ENCODE results near the gene DHX8.
"Not testable (repeated sequence)": the region's sequence is repeated elsewhere in the genome, so short reads cannot be mapped to it uniquely, and the experiment has no call there.

Gene DHX8

DNA sequence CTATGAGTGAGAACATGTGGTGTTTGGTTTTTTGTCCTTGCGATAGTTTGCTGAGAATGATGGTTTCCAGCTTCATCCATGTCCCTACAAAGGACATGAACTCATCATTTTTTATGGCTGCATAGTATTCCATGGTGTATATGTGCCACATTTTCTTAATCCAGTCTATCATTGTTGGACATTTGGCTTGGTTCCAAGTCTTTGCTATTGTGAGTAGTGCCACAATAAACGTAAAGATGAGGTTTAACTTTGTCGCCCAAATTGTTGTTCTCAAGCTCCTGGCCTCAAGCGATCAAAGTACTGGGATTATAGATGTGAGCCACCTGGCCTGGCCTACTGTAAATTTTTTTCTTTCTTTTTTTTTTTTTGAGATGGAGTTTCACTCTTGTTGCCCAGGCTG, 21.2 kb upstream of the DHX8 start:
- DNase-seq: not testable (repeated sequence)

DNA sequence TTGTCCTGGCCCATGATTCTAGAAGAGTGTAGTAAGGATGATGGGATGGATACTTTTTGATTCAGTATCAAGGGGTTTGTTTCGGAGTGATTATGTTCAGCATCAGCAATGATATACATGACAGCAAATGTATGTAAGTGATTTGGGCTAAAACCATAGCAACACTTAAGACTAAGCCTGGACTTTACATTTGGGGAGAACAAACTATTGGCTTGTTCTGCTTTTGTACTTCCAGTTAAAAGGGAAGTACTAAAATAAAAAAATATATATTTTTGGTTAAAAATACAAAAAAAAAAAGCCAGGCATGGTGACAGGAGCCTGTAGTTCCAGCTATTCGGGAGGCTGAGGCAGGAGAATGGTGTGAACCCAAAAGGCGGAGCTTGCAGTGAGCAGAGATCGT, 20.5 kb upstream of the DHX8 start:
- no peak for DNase-seq

DNA sequence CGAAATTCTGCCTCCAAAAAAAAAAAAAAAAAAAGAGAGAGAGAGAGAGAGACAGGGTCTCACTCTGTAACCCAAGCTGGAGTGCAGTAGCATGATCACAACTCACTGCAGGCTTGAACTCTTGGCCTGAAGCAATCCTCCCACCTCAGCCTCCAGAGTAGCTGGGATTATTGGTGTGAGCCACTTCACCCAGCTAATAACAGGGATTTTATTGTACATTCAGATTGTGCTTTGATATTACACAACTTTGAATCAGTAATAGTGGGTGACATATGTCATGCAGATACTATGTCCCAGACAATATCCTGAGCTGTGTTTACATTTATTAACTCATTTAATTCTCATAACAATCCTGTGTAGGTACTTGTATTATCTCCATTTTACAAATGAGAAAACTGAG, 19.7 kb upstream of the DHX8 start:
- no peak for DNase-seq

DNA sequence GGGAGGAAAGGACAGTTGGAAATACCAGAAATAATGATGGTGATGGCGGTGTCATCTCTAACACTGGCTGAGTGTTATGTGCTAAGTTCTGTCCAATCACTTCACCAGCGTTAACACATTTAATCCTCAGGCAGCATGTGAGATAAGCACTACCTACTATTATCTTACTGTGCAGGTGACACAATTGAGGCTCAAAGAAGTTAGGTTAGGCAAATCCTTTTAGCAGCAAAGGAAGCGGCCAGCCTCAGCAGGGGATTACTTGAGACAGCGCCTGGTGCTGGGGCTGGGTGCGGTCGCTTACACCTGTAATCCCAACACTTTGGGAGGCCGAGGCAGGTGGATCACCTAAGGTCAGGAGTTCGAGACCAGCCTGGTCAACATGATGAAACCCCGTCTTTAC, 18.7 kb upstream of the DHX8 start:
- DNase-seq: no peak

DNA sequence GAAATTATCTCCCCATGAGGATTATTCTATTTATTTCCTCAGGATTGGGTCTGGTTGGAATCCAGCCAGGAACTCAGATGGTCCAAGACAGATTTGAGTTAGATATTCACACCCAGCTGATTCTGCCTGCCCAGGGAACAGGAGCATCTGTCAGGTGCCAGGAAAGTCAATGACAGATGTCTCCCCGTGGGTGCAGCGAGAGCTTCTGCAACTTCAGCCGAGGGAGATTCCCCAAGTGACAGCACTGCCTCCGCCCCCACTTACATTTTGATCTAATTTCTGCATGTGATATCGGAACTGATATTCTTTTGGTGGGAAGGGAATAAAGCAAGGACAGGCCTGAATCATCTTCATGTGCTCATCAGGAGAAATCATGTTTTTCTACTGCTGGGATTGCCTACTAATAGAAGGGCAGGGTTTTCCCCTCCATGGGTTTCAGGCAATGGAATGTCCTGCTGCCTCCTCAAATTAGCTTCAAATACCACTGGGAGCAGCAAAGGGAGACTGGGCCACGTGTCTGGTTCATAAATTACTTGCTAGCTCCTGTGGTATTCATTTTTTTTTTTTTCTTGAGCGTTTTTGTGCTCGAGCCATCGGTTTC, 15.7 kb upstream of the DHX8 start:
- DNase-seq: no peak

DNA sequence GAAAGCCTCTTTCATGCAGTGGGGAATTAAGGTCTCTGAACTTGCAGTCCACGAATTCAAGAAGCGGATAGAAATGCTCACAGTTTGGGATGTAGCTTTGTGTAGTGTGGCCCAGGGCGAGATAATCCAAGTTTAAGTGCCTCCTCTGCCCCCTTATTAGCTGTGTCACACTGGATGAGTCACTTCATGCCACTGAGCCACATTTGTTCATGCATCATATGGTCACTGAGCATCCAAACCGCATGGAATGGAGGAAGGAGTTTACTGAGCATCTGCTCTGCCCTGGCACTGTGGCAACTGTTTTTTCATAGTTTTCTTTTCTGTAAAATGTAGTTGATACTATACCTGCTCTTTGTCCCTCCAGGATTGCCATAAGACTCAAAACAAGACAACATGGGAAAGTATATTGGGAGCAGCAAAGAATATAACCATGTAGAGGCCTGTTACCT, 15.1 kb upstream of the DHX8 start:
- DNase-seq: no peak

DNA sequence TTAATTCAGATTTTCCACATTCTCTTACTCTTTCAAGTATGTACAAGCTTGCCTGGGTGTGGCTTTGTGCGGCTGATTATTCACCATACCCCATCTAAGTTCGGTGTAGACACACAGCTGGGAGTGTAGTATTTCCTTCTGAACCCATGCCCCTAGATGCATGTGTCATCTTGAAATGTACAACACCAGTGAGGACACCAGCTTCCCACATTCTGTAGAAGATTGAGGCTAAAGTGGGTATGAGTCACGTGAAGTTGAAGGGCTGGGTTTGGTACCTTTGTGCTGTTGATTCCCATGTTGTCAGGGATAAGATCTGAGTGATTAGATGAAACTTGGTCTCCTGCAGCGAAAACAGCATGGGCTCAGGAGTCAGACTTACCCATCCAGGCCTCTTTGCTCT, 14.6 kb upstream of the DHX8 start:
- DNase-seq: no peak

DNA sequence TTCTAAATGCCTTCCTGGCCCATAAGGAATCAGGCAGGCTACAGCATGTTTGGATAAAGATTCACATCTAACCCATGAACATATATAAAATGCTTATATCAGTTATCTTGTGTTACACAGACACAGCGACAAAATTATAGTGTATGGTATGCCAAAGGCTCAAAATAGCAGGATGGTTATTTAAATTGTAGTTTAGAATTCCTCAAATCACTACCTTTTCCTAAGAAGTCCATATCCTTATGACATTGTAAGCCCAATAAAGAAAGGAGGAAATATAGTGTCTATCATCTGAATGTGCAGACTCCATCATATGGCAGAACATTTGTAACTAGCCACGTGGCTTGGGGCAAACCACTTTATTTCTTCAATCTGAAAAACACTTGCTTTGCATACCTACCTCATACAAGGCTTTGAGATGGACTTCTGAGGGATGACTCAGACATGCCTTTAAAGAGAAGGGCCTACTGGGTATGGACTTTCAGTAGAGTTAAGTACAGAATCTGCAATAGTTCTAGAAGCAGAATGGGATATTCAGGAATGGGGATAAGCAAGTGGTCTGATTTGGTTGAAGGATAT, 12.1 kb upstream of the DHX8 start:
- no peak for DNase-seq

DNA sequence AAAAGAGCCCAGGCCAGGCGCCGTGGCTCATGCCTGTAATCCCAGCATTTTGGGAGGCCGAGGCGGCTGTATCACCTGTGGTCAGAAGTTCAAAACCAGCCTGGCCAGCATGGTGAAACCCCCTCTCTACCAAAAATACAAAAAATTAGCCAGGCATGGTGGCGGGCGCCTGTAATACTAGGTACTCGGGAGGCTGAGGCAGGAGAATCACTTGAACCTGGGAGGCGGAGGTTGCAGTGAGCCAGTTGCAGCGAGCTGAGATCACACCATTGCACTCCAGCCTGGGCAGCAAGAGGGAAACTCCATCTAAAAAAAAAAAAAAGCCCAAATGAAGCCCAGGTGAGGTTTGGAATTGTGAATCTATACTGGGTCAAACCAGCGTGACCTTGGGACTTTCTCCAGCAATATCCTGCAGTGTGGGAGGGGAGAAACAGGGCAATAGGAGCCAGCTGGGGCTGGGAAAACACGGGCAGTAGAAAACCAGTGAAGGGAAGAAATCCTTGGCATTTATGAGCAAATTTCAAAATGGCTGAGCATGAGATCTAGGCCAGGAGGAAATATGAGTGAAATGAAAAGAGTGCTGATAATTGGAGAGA, 8.2 kb upstream of the DHX8 start:
- DNase-seq: no peak

DNA sequence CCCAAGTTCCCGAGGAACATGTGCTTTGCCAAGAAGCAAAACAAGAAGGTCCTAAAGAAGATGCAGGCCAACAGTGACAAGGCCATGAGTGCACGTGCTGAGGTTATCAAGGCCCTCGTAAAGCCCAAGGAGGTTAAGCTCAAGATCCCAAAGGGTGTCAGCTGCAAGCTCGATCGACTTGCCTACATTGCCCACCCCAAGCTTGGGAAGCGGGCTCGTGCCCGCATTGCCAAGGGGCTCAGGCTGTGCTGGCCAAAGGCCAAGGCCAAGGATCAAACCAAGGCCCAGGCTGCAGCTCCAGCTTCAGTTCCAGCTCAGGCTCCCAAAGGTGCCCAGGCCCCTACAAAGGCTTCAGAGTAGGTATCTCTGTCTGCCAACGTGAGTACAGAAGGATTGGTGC, 7.5 kb upstream of the DHX8 start:
- DNase-seq: not testable (repeated sequence)

DNA sequence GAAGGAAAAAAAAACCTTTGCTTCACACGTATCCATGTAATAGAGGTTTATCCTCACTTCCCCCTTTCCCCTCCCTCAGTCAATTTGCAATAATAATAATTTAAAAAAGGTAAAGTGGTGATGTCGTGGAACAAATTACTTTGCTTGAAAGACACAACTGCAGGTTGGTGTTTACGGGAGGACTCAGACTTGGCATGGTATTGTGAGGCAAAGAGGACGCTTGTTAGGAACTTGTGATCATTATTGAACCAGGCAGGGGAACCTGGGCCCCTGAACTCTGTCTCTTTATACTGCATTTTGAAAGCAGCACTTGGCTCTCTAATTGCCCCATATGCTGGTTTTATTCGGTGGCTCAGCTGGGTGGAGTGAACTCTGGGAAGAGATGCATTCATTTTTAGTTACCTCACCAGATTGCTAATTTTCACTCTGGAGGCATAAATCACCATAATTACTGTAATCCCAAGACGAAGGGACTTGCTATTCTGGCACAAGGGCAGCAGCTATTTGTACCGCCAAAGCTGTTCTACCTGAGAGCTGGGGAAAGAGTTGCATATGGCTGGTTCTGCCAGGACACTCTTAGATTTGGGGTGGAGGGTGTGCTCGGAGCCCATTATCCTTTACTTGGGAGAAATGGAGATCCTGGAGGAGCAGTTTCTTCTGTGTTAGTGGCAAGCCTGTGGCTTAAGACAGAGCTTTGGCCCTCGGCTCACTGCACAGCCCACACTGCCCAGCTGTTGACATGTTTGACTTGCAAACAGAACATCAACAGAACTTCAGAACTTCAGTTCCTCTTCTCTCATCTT, 5.7 kb upstream of the DHX8 start:
- no peak for DNase-seq

DNA sequence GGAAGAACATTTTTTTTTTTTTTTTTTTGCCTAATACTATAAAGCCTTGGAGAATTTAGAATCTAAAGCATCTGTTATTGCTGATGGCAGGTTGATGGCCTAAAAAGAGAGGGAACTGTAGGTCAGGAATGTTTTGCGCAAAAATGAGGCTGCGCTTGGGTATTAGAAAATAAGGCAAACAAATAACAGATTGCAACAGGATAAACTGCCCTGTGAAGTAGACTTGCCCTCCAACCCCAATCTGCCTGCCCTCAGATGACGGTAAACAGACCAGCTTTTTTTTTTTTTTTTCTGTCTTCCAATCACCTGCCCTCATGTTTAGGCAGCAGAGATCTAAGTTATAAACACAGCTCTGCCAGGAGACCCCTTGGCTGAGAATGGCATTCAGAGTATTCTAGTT, 3.8 kb upstream of the DHX8 start:
- DNase-seq: no peak

DNA sequence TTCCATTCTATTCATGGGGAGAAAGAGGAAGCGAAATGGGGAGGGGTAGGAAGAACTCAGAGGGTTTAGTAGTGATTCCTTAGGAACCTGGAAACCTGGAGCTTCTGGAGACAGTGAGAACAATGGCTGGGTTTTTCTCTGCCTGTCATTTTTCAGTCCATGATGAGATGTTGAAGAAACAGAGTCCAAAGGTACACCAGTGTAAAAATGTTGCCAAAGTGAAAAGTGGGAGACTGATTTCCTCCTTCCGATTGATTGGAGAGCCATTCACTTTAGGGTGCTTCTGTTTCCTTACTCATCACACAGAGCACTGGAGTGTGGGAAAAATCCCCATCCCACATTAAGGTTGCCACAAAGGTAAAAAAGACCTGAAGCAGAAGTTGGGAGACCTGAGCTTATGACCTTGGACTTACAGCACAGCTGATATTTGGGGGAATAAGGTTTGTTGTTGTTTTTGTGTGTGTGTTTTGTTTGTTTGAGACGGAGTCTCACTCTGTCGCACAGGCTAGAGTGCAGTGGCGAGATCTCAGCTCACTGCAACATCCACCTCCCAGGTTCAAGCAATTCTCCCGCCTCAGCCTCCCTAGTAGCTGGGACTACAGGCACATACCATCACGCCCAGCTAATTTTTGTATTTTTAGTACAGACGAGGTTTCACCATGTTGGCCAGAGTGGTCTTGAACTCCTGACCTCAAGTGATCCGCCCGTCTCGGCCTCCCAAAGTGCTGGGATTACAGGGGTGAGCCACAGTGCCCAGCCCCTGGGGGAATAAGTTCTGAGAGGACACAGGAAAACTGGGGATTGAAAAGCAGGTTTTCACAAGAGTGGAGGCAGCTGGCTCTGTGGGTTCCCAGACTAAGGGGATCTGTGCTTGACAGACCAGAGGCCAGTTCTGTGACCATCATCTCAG, 1.4 kb upstream of the DHX8 start:
- no peak for DNase-seq

DNA sequence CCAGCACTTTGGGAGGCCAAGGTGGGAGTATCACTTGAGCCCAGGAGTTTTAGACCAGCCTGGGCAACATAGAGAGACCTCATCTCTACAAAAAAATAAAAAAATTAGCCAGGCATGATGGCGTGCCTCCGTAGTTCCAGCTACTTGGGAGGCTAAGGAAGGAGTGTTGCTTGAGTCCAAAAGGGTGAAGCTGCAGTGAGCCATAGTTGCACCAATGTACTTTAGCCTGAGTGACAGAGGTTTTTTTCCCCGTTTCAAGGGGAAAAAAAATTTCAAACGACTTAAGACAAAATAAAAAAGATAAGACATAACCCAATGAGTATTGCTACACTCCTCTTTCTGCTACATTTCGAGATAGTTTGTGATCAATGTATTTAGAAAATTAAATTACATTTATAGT, 6.8 kb downstream of the DHX8 start:
- no peak for DNase-seq

DNA sequence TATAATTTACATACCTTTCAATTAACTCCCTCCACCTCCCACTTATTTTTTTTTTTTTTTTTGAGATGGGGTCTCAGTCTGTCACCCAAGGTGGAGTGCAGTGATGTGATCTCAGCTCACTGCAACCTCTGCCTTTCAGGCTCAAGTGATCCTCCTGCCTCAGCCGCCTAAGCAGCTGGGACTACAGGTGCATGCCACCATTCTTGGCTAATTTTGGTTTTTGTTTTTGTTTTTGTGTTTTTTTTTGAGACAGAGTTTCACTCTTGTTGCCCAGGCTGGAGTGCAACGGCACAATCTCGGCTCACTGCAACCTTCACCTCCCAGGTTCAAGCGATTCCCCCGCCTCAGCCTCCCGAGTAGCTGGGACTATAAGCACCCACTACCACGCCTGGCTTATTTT, 25.7 kb downstream of the DHX8 start:
- not testable (repeated sequence) for DNase-seq

DNA sequence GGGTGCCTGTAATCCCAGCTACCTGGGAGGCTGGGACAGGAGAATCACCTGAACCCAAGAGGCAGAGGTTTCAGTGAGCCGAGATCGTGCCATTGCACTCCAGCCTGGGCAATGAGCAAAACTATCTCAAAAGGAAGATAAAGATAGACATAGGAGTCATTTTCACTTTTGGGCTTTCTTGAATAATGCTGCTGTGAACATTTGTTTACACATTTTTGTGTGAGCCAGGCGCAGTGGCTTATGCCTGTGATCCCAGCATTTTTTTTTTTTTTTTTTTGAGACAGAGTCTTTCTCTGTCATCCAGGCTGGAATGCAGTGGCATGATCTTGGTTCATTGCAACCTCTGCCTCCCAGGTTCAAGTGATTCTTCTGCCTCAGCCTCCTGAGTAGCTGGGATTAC, 27.4 kb downstream of the DHX8 start:
- not testable (repeated sequence) for DNase-seq

DNA sequence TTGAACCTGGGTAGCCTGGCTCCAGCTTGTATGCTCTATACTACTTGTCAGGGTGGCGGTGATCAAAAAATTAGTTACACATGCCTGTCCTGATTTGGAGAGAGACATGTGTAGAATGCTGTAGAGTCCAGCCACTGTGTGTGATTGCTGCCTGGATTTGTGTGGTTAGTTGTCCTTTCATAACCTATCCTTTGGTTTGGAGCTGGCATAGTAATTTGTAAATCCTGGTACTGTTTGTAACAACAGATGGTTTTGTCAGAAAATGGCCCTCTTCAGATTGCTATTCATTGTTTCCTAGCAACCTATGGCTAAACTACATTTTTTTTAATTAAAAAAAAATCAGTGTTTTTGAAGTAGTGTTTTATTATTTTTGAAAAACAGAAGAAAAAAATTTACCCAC, 31.9 kb downstream of the DHX8 start:
- DNase-seq: peak; percentile 12

DNA sequence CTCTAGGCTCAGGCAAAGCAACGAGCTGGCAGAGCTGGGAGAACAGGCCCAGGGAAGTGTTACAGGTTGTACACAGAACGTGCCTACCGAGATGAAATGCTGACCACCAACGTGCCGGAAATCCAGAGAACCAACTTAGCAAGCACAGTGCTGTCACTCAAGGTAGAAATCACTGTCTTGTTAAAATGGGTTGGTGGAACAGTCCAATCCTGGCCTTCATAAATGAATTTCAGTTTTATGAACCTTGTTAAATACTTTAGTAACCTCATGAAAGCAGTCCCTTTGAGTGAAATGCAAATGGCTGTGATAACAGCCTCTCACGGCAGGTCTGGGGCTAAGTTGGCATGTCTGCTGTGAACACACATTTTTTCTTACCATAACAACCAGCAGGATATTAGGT, 33.4 kb downstream of the DHX8 start:
- DNase-seq: no peak

DNA sequence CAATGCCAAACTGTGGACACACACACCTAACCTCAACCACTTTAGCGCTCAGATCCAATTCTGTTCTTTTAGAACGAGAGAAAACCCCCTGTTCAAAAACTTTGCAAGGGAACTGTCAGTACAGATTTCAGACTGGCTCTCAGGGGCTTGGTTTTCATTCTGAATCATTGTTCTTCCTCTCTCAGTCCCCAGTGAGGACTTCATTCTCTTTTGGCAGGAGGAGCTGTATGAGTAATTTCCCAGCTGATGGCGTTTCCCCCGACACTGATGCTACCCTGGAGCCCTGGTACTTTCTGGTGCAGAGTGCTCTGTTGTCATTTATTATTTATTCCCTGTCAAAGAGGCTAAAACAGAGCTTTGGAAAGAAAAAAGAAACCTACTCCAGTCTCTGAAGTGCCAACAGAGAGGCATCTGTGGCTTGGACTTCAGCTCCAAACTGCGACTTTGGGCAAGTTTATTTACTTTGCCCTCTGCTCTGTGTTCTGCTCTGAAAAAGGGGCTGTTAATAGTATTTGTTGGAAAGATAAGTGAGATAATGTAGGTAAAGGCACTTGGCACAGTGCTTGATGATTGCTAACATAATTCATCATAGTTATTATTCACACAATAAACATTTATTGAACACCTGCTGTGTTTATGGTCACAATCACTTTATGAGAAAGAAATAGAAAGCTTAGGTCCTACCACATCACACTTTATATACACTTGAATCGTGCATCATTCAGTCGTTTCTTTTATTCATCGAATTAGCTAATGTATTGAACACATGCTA, 34.0 kb downstream of the DHX8 start:
- peak; percentile 63 for DNase-seq

DNA sequence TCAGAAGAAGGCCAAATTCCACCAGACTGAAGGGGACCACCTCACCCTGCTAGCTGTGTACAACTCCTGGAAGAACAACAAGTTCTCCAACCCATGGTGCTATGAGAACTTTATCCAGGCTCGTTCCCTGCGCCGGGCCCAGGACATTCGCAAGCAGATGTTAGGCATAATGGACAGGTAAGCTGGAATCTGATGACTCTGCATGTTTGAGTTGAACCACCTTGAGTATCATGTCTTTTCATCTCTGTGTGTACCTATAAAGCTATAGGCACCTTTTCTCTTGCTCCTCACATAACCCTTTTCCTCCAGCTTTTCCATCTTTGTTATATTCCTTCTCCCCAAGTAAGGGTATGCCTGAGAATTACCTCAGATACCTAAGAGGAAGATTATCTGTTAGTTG, 37.6 kb downstream of the DHX8 start:
- no peak for DNase-seq

DNA sequence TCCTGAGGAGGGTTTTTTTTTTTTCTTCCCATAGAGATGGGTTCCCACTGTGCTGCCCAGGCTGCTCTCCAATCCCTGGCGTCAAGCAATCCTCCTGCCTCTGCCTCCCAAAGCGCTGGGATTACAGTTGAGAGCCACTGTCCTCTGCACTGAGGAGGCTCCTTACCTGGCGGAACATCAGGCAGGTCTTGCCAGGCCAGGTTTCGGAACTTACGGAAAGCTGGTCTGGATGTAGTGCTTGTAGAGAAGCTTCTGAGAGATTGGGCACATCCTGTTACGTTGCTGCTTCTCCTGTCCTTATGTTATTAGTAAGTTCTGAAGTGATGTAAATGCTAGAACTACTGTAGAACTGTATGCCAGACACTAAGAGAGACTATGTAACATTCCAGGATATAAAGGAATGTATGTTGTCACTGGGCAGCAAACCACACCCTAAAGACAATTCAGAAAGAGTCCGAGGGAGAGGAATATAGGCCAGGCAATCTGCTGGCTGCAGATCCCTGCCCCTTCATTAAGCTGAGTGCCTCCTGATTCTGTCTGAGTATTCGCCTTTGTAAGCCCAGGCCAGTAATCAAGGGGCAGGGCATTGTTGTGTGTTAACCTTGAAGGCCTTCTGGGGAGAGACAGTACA, 41.3 kb downstream of the DHX8 start:
- DNase-seq: no peak
